AG04449 (cell line): ENCODE results near the gene MNAT1.
A peak's percentile ranks its signal among the peaks of the same experiment; 100 is the strongest.

ENCODE experiments used
- CTCF ChIA-PET: fragments of 350-600 bp; formaldehyde crosslinking; extraction: SDS; loops from one replicate; lab custom pipeline; 2021; ENCODE audit warnings: antibody characterized with exemption; lab: Yijun Ruan, JAX
- POLR2A ChIA-PET: fragments of 400-600, 350-600 bp; formaldehyde crosslinking; extraction: SDS; loops from one replicate; lab custom pipeline; 2020; ENCODE audit warnings: antibody characterized with exemption, inconsistent platforms; lab: Yijun Ruan, JAX
- DNase-seq: peaks from one replicate; pipeline ENCODE4 v3.0.0-alpha.2; 2010; ENCODE audit warnings: low read depth, low spot score
- H3K4me3 ChIP-seq: 2 replicates; pipeline ENCODE4 v1.5.1; 2011; ENCODE audit warnings: low read depth, mild to moderate bottlenecking, control low read depth, low read length
- CTCF ChIP-seq: IDR thresholded peaks from one replicate; pipeline ENCODE4 v1.5.1; 2011; ENCODE audit warnings: mild to moderate bottlenecking, moderate library complexity, low read length, control low read depth, inconsistent platforms; ENCODE audit not compliant: insufficient read depth; ENCODE audit errors: missing control alignments

Gene MNAT1

DNA sequence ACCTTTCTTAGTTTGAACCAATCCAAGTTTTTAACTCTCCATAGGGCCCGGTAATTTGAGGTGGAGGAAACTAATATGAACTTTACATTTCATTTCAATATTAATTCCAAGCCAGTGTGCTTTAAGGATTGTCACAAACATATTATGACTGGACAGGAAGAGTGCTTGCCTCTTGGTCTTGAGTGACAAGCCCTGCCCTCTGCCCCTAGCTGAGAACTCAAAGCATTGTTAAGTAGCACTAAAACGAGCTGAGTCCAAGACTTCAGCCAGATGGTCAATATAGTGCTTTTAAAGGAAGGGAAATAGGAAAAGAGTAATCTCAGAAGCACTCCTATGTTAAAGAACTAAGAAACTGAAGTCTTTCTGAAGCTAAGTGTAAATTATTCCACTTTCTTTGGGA, 229.2 kb downstream of the MNAT1 start:
- H3K4me3 ChIP-seq: no peak overlapping the region
- CTCF ChIA-PET: interaction anchor here (0.7 kb wide), 1 partner anchor 9 kb away, joined by 3 read pairs; no protein-coding TSS in a partner anchor
- TF ChIP-seq CTCF: no peak
- no peak for DNase-seq
- POLR2A ChIA-PET: no interaction called here

GRCh38 chr14:60964904-60965303, 230.3 kb downstream of the MNAT1 start:
- ChIA-PET CTCF (no interaction called here), POLR2A (interaction anchor here (1.7 kb wide), 1 partner anchor 16 kb away, joined by 6 read pairs; the partner anchor contains the start of genes SLC38A6 and TRMT5)
- no peak overlapping the region for H3K4me3 ChIP-seq
- no peak for TF ChIP-seq CTCF
- DNase-seq: no peak

DNA sequence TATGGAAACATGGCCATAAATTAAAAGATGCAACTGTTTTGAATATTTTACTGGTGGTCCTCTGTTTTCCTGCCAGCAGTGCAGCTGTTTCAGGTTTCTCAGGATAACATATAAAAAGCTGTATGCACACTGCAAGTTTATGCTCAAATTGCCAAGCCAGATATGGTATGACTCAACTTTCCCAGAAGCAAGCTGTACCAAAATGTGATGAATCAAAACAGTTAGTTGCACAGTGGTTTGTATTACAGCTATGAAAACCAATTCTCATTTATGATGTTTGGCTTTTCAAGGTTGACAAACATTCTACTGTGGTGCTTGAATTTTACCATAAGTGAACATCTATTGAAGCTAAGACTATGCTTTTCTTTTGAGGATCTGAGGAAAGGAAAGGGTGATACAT, 230.8 kb downstream of the MNAT1 start:
- ChIA-PET CTCF (no interaction called here), POLR2A (interaction anchor here (1.7 kb wide), 1 partner anchor 15 kb away, joined by 6 read pairs; the partner anchor contains the start of genes SLC38A6 and TRMT5)
- peak; percentile 61 for DNase-seq
- H3K4me3 ChIP-seq: no peak overlapping the region
- TF ChIP-seq CTCF: no peak

GRCh38 chr14:60968099-60968498, 233.5 kb downstream of the MNAT1 start:
- POLR2A ChIA-PET: no interaction called here
- TF ChIP-seq CTCF: no peak
- H3K4me3 ChIP-seq: no peak overlapping the region
- CTCF ChIA-PET: interaction anchor here (1.2 to 1.3 kb wide), 2 partner anchors 17 to 285 kb away, joined by 4 to 5 read pairs; no protein-coding TSS in a partner anchor
- DNase-seq: no peak

DNA sequence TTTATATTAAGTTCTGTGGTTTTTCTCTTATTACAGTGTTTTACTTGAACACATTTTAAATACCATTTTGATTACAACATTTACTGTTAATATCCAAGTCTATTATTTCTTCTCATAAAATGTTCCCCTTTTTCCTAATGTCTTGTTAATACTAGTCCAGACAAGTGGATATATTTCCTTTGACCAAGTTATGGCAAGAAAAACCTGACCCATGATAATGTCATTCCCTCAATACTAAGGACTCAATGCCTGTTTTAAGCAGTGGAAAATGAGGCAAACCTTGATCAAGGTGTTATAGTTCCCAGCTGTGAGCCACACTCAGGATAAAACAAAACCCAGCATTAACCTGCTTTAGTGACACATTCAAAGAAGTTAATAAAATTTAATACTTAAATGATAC, 234.1 kb downstream of the MNAT1 start:
- H3K4me3 ChIP-seq: no peak overlapping the region
- no peak for TF ChIP-seq CTCF
- ChIA-PET CTCF (interaction anchor here (1.2 to 1.3 kb wide), 2 partner anchors 17 to 285 kb away, joined by 4 to 5 read pairs; no protein-coding TSS in a partner anchor), POLR2A (no interaction called here)
- no peak for DNase-seq

DNA sequence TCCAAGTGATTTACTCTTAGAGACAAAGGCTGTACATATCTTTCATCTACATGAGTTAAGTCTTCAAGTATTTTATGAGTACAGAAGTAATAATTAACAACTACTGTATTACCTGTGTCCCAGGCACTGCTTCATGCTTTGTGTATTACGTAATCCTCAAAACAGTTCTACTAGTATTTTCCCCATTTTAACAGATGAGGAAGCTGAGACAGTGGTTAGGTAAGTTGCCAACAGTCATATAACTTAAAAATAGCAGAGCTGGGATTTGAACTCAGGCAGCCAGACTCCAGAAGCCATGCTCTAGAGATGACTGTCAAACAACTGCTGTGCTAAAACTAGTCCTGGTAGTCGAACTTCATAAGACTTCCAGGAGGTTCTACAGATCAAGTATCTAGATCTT, 235.6 kb downstream of the MNAT1 start:
- TF ChIP-seq CTCF: no peak
- H3K4me3 ChIP-seq: no peak overlapping the region
- DNase-seq: no peak
- CTCF ChIA-PET: interaction anchor here (1.4 kb wide), 1 partner anchor 12 kb away, joined by 4 read pairs; no protein-coding TSS in a partner anchor
- POLR2A ChIA-PET: no interaction called here
